SK-N-MC (cell line): ENCODE data around the gene HOXC5.

ENCODE experiments used
- DNase-seq: peaks from one replicate; pipeline ENCODE4 v3.0.0-alpha.2; 2011; ENCODE audit warnings: low read depth, low spot score
- H3K27ac ChIP-seq: fragments of 200-600 bp; sonication (generic); 2 replicates; pipeline ENCODE4 v1.5.1; 2016; ENCODE audit warnings: mixed run types
- H3K36me3 ChIP-seq: fragments of 200-600 bp; sonication (generic); 2 replicates; pipeline ENCODE4 v1.6.1; 2017; ENCODE audit warnings: antibody characterized with exemption, low read length, mixed read lengths; ENCODE audit not compliant: insufficient read depth
- H3K4me3 ChIP-seq: fragments of 200-600 bp; sonication (generic); 2 replicates; pipeline ENCODE4 v1.5.1; 2016
- H3K9ac ChIP-seq: fragments of 200-600 bp; sonication (generic); 2 replicates; pipeline ENCODE4 v1.8.0; 2017; ENCODE audit warnings: mixed run types, mixed read lengths; ENCODE audit not compliant: insufficient read length
- H3K9me3 ChIP-seq: fragments of 200-600 bp; sonication (generic); 2 replicates; pipeline ENCODE4 v1.6.1; 2017; ENCODE audit warnings: low read depth, mild to moderate bottlenecking, antibody characterized with exemption, low read length, moderate library complexity, mixed read lengths
- EZH2 ChIP-seq: fragments of 200-600 bp; sonication (generic); IDR thresholded peaks from one replicate; pipeline ENCODE4 v1.6.1; 2017; ENCODE audit warnings: antibody characterized with exemption
- FOXP2 ChIP-seq: optimal IDR thresholded peaks from 2 replicates; pipeline ENCODE3; 2011; ENCODE audit warnings: mild to moderate bottlenecking, moderate library complexity; ENCODE audit not compliant: insufficient read depth; ENCODE audit errors: extremely low read length, control extremely low read depth
- POLR2AphosphoS5 ChIP-seq: IDR thresholded peaks from 2 replicates; pipeline ENCODE4 v1.6.1; 2012; ENCODE audit warnings: mild to moderate bottlenecking, low read depth, low read length, borderline replicate concordance

The HOXC5 gene

GRCh38 chr12:54019924-54020590 lies 12.8 kb upstream of the HOXC5 start:
- H3K27ac ChIP-seq, result peak overlapping the region; percentile 96
- DNase-seq, result no peak
- TF ChIP-seq EZH2 (no peak), FOXP2 (no peak), POLR2AphosphoS5 (peak; percentile 2; the same call in 1 of the 2 replicates)
- H3K36me3 ChIP-seq, result no peaks in the 10 kb centered on the region
- no peaks in the 10 kb centered on the region for H3K9me3 ChIP-seq
- peak overlapping the region; percentile 95 for H3K4me3 ChIP-seq
- peak overlapping the region; percentile 99 for H3K9ac ChIP-seq

GRCh38 chr12:54020591-54021405 lies 12.1 kb upstream of the HOXC5 start:
- no peak for DNase-seq
- TF ChIP-seq POLR2AphosphoS5, result no peak
- TF ChIP-seq EZH2, result no peak
- TF ChIP-seq FOXP2, result no peak
- Histone ChIP-seq H3K4me3 (peak overlapping the region; percentile 95), H3K36me3 (no peaks in the 10 kb centered on the region), H3K9me3 (no peaks in the 10 kb centered on the region), H3K9ac (peak overlapping the region; percentile 99), H3K27ac (peak overlapping the region; percentile 96)

- H3K36me3 ChIP-seq, result no peaks in the 10 kb centered on the region
- H3K27ac ChIP-seq, result peak overlapping the region; percentile 96
- peak overlapping the region; percentile 95 for H3K4me3 ChIP-seq
- DNase-seq, result no peak
- peak overlapping the region; percentile 99 for H3K9ac ChIP-seq
- no peaks in the 10 kb centered on the region for H3K9me3 ChIP-seq
- TF ChIP-seq POLR2AphosphoS5, result no peak
- peak; percentile 96 for TF ChIP-seq FOXP2
Observed at GRCh38 chr12:54021432-54022013, 11.3 kb upstream of the HOXC5 start.

GRCh38 chr12:54022960-54023884 lies 9.6 kb upstream of the HOXC5 start:
- no peaks in the 10 kb centered on the region for H3K9me3 ChIP-seq
- DNase-seq, result no peak
- TF ChIP-seq EZH2, result no peak
- TF ChIP-seq POLR2AphosphoS5, result no peak
- no peak for TF ChIP-seq FOXP2
- peak overlapping the region; percentile 95 for H3K4me3 ChIP-seq
- H3K27ac ChIP-seq, result peak overlapping the region; percentile 96
- peak overlapping the region; percentile 99 for H3K9ac ChIP-seq
- H3K36me3 ChIP-seq, result no peaks in the 10 kb centered on the region

- no peak for TF ChIP-seq EZH2
- no peak for TF ChIP-seq POLR2AphosphoS5
- no peak for TF ChIP-seq FOXP2
- Histone ChIP-seq H3K9me3 (no peaks in the 10 kb centered on the region), H3K27ac (peak overlapping the region; percentile 96), H3K36me3 (peaks cover 4% of the 10 kb centered on the region; the same call in 1 of the 2 replicates), H3K4me3 (peak overlapping the region; percentile 95), H3K9ac (peak overlapping the region; percentile 99)
- no peak for DNase-seq
Observed at GRCh38 chr12:54024127-54024526, 8.7 kb upstream of the HOXC5 start.

- Histone ChIP-seq H3K9me3 (no peaks in the 10 kb centered on the region), H3K27ac (peak overlapping the region; percentile 96), H3K36me3 (peaks cover 8% of the 10 kb centered on the region), H3K9ac (peak overlapping the region; percentile 99), H3K4me3 (peak overlapping the region; percentile 95)
- DNase-seq, result no peak
- TF ChIP-seq POLR2AphosphoS5, result no peak
- no peak for TF ChIP-seq EZH2
- TF ChIP-seq FOXP2, result no peak
Observed at GRCh38 chr12:54024581-54025305, 8.1 kb upstream of the HOXC5 start.

GRCh38 chr12:54025499-54026405 lies 7.1 kb upstream of the HOXC5 start:
- Histone ChIP-seq H3K36me3 (peaks cover 12% of the 10 kb centered on the region), H3K4me3 (peak overlapping the region; percentile 95), H3K27ac (peak overlapping the region; percentile 96), H3K9me3 (no peaks in the 10 kb centered on the region), H3K9ac (peak overlapping the region; percentile 99)
- no peak for DNase-seq
- no peak for TF ChIP-seq FOXP2
- no peak for TF ChIP-seq EZH2
- TF ChIP-seq POLR2AphosphoS5, result no peak
